HG03196 (cell line): ENCODE measurements around the gene HOXC9.

Experiments
- ATAC-seq: cut with Tn5 transposase; IDR thresholded peaks from one replicate; pipeline ENCODE4 v1.9.1; 2021; ENCODE audit not compliant: unreplicated experiment

Gene HOXC9

DNA sequence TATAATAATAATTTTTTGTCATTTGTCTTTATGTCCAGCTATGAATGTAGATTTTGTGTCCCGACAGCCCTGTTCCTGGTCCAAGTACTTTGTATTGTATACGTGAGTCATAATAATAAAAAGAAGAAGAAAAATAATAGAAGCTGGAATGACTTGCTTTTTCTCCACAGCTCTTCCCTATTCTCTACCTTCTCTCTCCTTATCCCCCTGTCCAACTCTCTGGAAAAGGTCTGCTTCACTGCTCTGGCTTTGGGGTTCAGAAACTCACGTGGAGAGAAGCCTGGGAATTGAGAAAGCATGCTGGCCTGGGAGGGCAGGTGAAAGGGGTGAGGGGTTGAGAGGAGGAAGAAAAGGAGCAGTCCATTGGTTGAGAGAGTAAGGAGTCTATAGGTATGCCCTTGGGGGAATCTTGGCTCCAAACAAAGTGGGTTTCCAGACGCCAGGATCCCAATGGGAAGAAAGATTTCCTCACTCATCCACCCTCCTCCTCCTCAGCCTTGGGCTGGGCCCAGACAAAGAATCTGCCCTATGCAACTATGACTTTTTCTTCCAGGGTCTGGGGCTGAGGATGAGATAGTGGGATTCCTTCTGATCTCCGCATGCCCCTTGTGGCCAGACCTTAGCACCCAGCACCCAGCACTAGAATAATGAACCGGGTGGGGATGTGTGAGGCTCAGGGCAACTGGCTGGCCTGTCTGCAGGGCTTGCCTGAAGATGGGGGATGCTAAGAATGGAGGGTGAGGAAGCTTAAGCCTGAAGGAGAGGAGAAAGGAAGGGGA lies 12.9 kb downstream of the HOXC9 start:
- no peak for ATAC-seq

DNA sequence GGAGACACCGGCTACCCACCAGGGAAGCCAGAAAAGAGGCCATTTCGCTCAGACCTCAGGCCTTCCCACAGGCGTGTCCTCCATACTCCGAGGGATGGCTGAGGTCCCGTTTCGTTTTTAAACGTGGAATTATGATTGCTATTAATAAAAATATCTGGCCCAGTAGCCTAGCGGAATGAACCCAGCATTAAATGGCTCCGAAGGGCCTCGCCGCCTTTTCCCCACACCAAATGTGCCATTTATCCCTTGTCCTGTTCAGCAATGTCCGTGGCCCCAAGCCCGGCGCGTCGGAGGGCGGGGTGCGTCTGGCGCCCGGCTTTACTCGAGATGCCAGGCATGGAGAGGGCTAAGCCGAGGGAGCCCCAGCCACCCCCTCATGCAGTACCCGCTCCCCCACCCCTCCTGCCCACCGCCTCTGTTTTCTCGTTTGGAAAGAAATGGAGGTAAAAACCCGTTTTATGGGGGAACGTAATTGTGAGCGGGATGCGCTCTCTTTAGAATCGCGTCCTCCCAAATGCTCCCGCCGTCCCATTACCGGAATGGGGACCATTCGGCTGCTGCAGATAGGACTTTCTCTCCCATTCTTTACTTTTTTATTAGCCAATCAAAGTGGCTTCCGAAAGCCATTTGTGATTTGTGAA lies 14.5 kb downstream of the HOXC9 start:
- no peak for ATAC-seq

DNA sequence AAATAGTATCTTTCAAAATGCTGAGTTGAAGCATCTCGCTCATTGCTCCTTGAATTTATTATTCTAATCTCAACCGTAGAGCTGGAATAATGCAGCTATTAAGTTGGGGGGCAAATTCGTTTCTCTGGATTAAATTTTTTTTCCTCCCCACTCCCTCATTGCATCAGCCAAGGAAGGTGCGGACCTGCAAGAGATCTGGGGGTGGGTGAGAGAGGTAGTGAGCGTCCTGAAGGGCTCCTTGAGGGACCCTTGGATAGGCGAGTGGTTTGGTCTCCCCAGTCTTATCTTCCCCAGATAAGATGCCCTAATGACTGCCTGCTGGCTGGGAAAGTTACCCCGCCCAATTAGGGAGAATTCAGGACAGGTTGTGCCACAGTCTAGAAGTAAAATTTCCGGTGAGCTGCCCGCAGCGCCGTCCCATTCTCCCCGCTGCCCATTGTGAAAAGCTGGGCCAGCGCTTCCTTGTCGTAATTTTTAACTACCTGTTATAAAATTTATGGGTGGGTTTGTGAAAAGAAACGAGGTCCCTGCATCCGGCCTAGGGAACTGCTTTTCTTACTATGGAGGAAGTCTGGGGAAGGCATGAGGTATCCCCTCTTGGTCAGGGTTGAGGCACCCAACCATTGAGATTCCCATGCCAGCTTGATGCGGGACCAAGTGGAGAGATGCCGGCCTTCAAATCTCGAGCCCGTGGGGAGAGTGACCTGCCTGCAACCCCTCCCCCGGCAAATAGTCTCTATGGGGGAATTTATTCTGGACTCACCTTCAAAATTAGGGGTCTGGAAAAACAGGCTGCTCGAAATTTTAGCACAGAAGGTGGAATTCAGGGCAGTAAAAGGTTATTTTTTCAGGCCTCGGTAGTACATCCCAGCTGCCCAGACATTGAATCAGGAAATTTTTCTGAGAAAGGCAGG lies 15.3 kb downstream of the HOXC9 start:
- ATAC-seq: no peak

DNA sequence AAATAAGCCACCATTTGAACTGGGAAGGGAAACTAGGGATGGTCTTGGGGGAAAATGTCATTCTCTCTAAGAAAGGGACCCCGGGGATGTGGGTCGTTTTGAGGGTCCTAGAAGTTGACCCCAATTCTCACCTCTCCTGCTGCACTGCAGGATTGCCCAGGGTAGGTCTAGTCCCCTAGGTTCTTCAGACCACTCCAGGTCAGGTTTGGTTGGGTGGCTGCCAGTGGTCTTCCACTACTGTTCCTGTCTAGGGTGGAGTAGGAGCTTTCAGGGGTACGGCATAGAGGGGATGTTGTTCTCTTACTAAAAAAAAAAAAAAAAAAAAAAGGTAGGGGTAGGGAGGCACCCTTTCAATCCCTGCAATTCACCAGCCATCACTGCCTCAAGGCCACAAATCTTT lies 16.1 kb downstream of the HOXC9 start:
- ATAC-seq: no peak

GRCh38 chr12:54016478-54016964 lies 16.6 kb downstream of the HOXC9 start:
- ATAC-seq: no peak

DNA sequence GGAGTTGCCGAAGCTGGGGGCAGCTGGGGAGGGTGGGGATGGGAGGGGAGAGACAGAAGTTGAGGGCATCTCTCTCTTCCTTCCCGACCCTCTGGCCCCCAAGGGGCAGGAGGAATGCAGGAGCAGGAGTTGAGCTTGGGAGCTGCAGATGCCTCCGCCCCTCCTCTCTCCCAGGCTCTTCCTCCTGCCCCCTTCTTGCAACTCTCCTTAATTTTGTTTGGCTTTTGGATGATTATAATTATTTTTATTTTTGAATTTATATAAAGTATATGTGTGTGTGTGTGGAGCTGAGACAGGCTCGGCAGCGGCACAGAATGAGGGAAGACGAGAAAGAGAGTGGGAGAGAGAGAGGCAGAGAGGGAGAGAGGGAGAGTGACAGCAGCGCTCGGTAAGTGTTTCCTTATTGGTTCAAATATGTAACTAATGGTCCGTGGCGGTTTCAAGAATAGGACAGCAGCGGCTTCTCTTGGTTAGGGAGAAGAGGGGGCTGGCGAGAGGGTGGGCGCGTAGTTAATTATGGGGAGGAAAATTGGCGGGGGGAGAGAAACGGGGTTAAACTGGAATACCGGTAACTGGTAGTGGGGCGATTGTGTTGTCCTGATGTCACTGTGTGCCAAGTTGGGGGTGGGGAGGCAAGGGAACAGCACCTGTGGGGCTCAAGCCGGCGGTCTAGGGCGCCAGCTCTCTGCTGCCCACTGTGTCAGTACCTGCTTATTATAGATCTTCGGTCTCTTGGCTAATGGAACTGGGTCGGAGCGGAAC lies 17.2 kb downstream of the HOXC9 start:
- peak; percentile 15 for ATAC-seq

DNA sequence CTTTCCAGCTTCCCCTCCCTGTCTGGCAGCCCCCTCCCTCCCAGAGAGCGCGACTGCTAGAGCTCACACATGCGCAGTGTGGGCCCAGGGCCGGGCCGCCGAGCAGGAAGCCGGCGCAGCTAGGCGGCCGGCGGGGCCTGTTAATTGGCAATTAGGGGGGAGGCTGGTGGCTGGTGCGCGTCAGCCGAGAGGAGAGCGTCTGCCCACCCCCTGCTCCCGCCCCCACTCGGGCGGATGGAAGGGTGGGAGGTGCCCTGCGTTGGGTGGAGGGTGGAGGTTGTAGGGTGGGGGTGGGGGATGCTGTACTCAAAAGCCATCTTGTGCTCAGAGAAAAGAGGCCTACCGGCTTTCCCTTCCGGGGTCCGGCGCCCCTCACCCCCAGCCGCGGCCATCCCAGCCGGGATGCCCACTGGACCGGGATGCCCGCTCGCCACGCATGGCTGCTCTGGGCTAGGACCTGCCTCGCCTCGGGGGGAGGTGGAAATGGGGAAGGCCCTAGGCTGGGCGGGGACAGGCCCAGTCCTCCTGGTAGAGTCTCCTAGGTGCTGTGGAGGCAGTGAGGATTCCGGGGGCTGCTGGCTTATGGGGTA lies 18.0 kb downstream of the HOXC9 start:
- ATAC-seq: peak; percentile 66

DNA sequence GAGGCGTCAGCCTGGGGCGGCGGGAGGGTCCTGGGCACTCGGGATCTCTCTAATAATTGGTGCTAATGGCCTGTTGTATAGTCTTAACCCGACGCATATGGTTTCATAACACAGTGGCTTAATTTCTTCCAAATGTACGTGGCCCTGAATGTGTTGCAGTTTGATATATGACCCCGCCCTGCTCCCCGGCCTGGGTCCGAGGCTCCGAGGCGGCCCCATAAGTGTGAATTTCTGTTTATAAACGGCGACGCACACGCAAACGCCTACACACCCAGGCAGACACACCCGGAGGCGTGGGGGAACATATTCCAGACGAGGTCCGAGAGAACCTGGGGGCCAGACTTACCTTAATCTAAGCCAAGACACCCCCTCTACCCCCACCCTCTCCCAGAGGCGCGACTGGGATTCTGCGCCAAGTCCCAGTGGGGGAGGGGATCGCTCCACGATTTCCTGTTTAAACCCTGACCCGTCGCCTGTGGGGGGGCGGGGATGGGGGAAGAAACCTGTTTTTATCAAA lies 18.6 kb downstream of the HOXC9 start:
- no peak for ATAC-seq

DNA sequence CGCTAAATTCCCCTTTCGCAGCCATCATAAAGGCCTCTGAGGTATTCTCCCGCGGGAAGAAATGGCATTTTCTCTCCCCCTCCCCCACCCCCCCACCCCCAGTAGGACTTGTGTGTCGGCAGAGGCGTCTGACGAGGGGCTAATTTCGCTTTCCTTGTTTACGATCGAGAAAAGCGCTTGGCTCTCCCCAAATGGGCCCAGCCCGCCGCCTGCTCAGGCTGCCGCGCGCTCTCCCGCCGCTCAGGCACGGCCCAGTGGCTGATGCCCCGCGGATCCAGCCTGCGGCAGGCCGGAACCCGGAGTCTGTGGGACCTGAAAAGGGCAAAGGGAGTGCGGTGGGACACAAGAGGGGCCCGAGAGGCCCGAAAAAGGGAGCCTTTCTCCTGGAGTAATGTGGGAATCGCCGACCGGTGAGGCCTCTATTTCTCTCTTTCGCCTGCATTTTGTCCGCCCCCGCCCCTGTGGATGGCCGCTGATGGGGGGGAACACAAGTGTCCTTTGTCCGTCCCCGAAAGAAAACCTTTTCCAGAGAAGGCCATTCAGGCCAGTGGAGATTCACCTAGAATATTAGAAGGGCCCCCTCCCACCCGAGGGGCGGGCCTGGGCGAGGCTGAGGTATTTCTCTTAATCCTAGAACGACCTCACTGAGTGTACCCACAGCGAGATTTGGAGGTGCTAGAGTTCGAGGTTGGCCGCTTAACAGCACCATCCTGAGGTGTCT lies 19.3 kb downstream of the HOXC9 start:
- no peak for ATAC-seq

GRCh38 chr12:54019924-54020590 lies 20.1 kb downstream of the HOXC9 start:
- no peak for ATAC-seq

- no peak for ATAC-seq
These were observed 20.8 kb downstream of the HOXC9 start for GRCh38 chr12:54020591-54021405.

- no peak for ATAC-seq
These were observed 21.6 kb downstream of the HOXC9 start for GRCh38 chr12:54021432-54022013.

DNA sequence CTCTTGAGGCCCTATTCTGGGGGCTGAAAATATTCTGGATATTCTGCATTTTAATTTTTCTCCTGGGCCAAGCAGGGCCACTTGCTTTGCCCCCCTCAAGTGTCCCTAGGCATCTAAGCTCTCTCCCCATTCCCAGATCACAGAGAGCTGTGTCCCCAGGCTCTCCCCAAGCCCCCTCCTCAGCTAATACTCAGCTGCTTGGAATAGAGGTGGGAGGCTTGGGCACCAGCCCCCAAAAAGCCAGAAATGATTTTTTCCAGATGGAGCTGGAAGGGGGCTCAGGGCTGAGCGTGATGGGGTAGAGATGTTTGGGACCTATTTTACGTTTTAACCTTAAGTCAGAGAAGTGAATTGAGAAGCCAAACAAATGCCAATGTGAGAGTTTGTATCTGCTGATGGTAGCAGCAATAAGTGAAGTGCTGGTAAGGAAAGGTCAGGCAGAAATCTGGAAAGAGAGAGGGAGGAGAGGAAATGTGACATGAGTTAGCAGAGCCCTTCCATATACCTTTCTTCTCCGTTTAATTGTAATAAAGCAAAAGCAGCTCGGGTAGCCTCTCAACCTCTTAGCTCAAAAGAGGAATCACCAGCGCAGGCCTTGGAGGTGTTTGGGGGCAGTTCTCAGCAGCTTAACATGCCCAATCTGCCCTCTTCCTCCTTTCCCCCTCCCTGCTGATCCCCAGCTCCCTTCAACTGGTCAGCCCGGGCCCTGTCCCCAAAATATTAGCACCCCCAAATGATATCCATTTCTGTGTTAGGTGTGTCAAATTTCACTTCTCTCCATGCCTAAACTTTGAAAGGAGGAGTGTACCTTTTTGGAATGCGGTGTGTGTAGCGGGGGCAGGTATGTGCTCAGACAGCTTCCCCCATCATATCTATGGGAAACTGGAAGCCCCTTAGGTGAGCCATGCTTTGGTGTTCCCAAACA lies 23.3 kb downstream of the HOXC9 start:
- no peak for ATAC-seq

- ATAC-seq: no peak
These were observed 24.2 kb downstream of the HOXC9 start for GRCh38 chr12:54024127-54024526.

GRCh38 chr12:54024581-54025305 lies 24.8 kb downstream of the HOXC9 start:
- no peak for ATAC-seq
